ENCODE results near the gene SORL1. TPM values are rescaled to one million over a fixed set of nuclear protein-coding genes. Genes with fewer than 3 reads are reported as not detected.

Gene SORL1
- total RNA-seq, 2 donors from 2014 or later = 66.1 to 121 TPM

DNA sequence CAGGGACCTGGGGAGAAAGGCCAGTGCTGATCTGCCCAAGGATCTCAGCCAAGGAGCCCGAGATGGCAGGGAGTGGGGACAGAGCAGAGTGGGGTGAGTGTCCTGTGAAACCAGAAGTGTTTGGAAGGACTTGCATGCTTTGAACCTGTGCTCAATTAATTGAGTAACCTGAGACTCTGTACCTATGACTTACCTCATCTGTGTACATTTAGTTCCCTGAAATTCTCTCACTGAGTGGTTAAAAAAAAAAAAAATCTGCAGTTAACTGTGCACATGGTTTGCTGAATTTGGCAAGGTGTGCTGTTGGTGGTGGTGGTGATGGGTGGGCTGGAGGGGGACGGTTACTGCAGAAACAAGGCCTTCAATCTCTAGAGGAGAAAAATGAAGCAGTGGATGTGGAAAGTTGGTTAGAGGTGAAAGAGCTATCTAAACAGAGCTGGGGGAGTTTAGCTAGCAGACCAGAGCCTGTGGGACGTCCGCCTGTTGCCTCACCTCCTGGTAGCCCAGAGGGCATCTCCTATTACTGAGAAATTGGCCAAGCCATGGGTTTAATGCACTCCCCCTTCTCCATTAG lies 8.9 kb downstream of the SORL1 start:
- no peak for DNase-seq
- H3K27ac ChIP-seq = no peak overlapping the region
- no peak overlapping the region for H3K4me3 ChIP-seq
- no peaks in the 10 kb centered on the region for H3K9me3 ChIP-seq
- H3K4me1 ChIP-seq = peaks cover 3% of the 10 kb centered on the region
- no peaks in the 10 kb centered on the region for H3K27me3 ChIP-seq
- TF ChIP-seq, protein P1, sequence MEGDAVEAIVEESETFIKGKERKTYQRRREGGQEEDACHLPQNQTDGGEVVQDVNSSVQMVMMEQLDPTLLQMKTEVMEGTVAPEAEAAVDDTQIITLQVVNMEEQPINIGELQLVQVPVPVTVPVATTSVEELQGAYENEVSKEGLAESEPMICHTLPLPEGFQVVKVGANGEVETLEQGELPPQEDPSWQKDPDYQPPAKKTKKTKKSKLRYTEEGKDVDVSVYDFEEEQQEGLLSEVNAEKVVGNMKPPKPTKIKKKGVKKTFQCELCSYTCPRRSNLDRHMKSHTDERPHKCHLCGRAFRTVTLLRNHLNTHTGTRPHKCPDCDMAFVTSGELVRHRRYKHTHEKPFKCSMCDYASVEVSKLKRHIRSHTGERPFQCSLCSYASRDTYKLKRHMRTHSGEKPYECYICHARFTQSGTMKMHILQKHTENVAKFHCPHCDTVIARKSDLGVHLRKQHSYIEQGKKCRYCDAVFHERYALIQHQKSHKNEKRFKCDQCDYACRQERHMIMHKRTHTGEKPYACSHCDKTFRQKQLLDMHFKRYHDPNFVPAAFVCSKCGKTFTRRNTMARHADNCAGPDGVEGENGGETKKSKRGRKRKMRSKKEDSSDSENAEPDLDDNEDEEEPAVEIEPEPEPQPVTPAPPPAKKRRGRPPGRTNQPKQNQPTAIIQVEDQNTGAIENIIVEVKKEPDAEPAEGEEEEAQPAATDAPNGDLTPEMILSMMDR (IDR thresholded peaks at IDR 0.05) = no peak
- no peaks in the 10 kb centered on the region for H3K36me3 ChIP-seq
- intact Hi-C loops (cut with DNase I) = no loop called here
- no peak overlapping the region for H3K9ac ChIP-seq (ENCODE audit: low read depth in 2 of 2, low read length in 2 of 2)

DNA sequence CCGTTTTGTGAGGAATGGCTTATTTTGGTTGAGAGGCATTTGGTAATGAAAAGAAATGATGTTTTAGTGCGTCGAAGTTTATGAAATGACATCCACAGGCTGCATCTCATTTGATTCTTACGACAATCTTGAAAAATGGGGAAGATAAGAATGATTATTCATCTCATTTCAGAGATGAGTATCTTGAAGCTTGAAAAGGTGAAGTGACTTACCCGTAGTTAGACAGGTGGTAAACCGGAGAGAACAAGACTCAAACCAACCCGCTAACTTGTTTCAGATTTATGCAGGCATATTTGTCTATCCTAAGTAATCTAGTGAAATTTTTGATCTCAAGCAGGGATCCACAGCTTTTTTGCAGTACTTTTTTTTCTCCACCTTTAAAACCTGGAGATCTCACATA lies 9.7 kb downstream of the SORL1 start:
- TF ChIP-seq, protein P1 (IDR thresholded peaks at IDR 0.05) = no peak
- H3K4me1 ChIP-seq = peaks cover 3% of the 10 kb centered on the region

DNA sequence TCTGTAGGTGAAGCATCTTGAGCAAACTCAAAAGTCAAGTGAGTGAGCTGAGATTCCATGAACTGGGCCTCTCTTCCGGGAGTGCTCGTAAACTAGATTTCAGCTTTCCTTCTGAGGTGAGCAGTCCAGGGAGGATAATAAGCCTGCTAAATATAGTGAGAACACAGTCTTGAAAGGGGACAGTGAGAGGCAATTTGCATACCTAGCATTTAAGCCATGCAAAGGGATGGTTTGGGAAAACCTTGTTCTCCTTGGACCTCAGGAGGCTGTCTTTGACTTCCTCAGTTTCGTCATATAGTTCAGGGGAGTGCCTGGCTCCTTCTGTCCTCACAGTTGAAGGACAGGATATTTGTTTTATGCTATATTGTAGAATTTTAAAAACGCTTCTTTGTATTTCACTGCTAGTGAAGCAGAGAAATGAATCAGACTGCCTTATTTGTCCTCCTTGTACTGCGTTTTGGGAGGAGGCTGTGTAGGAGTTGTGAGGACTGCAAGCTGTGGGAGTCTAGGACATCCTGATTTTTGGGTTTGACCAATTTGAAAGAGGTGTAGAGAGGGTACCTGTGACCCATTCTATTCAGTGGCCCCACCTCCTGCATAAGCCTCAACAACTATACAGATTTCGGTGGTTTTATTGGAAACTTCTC lies 11.7 kb downstream of the SORL1 start:
- Histone ChIP-seq H3K27ac (no peak overlapping the region), H3K9ac (ENCODE audit: low read depth in 2 of 2, low read length in 2 of 2) (no peak overlapping the region)
- TF ChIP-seq, protein P1 (IDR thresholded peaks at IDR 0.05) = no peak

More for the DNA sequence above, 9.7 kb downstream of the SORL1 start:
- no peak overlapping the region for H3K9ac ChIP-seq (ENCODE audit: low read depth in 2 of 2, low read length in 2 of 2)
- H3K9me3 ChIP-seq = no peaks in the 10 kb centered on the region
- no peak overlapping the region for H3K4me3 ChIP-seq
- H3K27me3 ChIP-seq = no peaks in the 10 kb centered on the region
- H3K36me3 ChIP-seq = no peaks in the 10 kb centered on the region
- H3K27ac ChIP-seq = no peak overlapping the region
- intact Hi-C loops (cut with DNase I) = no loop called here
- DNase-seq = no peak

DNA sequence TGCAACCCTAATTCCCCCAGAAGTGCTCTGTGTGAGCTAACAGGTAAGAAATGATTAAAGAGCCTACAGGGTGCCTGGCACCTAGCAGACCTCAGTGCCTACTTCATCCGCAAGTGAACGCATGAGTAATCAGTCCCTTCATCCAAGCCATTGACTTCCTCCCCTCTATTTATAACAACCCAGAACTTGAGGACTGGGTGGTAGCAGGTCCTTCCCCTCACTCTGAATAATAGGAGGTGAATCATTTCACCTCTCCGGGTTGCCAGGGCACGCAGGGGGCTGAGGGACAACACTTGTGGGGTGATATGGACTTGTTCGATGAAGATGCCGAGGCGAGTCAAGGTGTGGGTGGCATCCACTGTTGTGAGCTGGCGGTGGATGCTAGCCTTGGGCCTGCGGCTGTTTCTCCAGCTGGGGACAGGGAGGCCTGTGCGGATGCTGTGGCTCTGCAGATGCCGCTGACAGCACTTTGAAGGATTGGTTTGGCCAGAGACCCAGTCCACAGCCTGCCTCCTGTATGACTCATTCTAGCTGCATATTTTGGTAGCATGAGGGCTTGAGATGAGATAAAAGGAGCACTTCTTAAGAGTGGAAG lies 12.3 kb downstream of the SORL1 start:
- H3K9ac ChIP-seq (ENCODE audit: low read depth in 2 of 2, low read length in 2 of 2) = no peak overlapping the region
- no peak for DNase-seq
- TF ChIP-seq, protein P1 (IDR thresholded peaks at IDR 0.05) = no peak

More for the DNA sequence above, 11.7 kb downstream of the SORL1 start:
- DNase-seq = no peak
- no peaks in the 10 kb centered on the region for H3K27me3 ChIP-seq
- no peak overlapping the region for H3K4me3 ChIP-seq
- H3K9me3 ChIP-seq = no peaks in the 10 kb centered on the region
- intact Hi-C loops (cut with DNase I) = no loop called here
- peaks cover 3% of the 10 kb centered on the region for H3K4me1 ChIP-seq
- H3K36me3 ChIP-seq = no peaks in the 10 kb centered on the region

DNA sequence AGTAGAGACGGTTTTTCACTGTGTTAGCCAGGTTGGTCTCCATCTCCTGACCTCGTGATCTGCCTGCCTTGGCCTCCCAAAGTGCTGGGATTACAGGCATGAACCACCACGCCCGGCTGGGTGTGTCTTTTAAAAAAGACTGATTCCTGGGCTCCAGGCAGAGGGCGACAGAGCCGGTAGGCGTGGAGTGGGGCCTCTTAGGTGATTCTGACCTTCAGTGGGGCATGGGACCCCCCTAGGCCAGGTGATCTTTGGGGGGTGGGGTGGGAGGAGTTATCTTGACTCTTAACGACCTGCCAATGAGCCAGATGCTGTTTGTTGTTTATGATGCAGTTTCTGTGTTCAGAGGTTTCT lies 13.6 kb downstream of the SORL1 start:
- Histone ChIP-seq H3K27me3 (no peaks in the 10 kb centered on the region), H3K9ac (ENCODE audit: low read depth in 2 of 2, low read length in 2 of 2) (peak overlapping the region in 1 of 2 donors; percentile 71), H3K36me3 (no peaks in the 10 kb centered on the region), H3K9me3 (no peaks in the 10 kb centered on the region), H3K4me3 (no peak overlapping the region), H3K4me1 (peaks cover 3% of the 10 kb centered on the region), H3K27ac (peak overlapping the region; percentile 53)
- TF ChIP-seq, protein P1 (IDR thresholded peaks at IDR 0.05) = no peak
- intact Hi-C loops (cut with DNase I) = no loop called here
- peak; percentile 62 for DNase-seq

More for the DNA sequence above, 12.3 kb downstream of the SORL1 start:
- H3K9me3 ChIP-seq = no peaks in the 10 kb centered on the region
- intact Hi-C loops (cut with DNase I) = no loop called here
- H3K4me1 ChIP-seq = peaks cover 3% of the 10 kb centered on the region
- no peaks in the 10 kb centered on the region for H3K36me3 ChIP-seq
- H3K27me3 ChIP-seq = no peaks in the 10 kb centered on the region
- H3K27ac ChIP-seq = peak overlapping the region; percentile 53
- H3K4me3 ChIP-seq = no peak overlapping the region

Data from colonic mucosa (tissue), 4 donors.